ENCODE measurements around the gene VIT.
"Not testable (repeated sequence)": the region's sequence is repeated elsewhere in the genome, so short reads cannot be mapped to it uniquely, and the experiment has no call there.

The VIT gene

DNA sequence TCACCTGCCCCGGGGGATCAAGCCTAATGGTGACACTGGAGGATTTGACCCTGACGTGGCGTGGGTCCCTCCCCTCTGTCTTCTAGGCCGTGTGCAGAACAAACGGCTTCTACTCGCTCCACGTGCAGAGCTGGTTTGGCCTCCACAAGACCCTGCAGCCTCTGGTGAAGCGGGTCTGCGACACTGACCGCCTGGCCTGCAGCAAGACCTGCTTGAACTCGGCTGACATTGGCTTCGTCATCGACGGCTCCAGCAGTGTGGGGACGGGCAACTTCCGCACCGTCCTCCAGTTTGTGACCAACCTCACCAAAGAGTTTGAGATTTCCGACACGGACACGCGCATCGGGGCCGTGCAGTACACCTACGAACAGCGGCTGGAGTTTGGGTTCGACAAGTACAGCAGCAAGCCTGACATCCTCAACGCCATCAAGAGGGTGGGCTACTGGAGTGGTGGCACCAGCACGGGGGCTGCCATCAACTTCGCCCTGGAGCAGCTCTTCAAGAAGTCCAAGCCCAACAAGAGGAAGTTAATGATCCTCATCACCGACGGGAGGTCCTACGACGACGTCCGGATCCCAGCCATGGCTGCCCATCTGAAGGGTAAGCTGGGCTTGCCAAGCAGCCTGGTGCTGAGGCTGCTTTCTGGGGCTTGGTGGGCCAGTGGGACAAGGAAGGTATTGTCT lies 112.0 kb downstream of the VIT start:
- no peak for DNase-seq

DNA sequence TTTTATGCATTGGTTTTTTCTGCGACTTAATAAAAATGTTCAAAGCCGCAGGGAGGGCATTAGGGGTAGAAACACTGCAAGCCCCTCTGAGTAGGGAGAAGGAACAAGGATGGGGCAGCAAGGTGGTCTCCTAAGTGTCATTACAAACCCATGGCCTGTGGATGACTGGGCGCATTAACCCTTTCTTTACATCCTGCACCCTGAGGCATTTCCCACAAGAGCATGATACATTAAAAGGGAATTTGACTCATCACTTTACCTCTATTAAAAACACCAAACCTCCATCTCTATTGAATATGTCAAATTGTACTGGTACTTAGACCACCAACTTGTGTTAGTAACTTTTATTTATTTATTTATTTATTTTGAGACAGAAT lies 112.5 kb downstream of the VIT start:
- no peak for DNase-seq

DNA sequence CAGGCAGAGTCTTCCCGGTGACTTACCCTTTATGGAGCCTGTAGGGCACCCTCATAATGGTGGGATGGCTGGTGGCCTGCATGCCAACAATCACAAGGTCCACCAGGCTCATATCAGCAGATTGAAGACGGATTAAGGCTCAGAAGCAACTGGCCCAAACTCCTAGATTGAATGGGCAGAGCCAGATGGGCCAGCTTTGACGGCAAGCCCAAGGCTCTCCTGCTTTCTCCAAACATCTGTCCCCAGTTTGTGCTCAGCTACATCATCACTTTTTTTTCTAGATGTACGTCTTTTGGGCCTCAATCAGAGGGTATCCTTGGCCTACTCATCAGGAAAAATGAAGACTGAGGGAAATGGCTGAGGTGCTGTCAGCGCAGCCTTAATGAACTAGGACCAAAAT lies 114.6 kb downstream of the VIT start:
- no peak for DNase-seq

DNA sequence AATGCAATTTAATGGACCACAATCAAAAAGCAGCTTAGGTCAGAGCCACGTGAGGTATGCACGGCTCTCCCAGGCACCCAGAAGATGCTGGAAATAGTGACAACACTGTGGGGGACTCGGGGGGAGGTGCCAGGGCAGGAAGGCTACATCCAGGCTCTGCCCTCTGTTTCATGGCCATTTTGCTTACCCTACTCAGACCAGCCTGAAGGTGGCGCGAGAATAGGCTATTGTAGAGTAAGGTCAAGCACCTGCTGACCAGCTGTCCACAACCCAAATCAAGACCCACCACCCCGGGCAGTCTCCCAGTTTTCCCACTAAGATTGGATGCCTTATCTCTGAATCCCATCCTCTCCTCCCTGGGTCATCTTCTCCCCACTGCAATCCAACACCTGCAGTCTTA lies 115.7 kb downstream of the VIT start:
- DNase-seq, result no peak

DNA sequence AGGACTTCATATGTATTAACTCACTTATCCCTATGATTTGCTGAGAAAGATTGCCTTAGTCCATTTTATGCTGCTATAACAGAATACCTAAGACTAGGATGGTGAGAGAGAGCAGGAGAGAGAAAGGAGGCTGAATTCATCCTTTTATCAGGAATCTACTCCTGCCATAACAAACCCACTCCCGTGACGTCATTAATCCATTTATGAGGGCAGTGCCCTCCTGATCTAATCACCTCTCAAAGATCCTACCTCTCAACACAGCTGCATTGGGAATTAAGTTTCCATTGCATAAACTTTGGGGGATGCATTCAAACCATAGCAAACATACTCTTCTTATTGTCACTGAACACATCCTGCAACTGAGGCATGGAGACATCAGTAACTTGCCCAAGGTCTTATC lies 122.0 kb downstream of the VIT start:
- no peak for DNase-seq

DNA sequence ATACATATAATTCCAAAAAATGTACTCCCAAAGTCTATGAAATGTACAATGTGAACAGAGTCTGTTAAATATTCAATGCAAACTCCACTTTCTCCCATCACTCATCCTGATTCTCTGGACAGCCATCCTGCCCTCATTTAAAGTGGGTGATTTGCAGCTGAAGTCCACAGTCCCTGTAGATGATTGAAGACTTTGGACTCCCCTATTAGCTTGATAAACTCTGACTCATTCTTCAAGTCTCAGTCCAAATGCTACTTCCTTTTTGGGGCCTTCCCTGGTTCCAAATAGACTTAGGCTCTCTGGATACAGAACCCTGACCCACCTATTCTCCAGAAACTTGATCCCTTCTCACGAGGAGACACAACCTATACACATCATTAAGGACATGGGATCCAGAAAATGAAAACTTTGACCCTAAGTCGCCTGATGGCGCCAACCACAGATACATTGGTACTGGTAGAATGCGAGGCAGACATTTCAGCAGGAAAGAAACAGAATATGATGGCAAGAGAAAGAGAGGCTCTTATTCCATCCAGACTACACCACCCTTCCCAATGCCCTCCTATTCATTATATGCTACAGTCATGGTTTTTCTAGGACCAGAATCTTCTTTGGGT lies 122.7 kb downstream of the VIT start:
- no peak for DNase-seq

DNA sequence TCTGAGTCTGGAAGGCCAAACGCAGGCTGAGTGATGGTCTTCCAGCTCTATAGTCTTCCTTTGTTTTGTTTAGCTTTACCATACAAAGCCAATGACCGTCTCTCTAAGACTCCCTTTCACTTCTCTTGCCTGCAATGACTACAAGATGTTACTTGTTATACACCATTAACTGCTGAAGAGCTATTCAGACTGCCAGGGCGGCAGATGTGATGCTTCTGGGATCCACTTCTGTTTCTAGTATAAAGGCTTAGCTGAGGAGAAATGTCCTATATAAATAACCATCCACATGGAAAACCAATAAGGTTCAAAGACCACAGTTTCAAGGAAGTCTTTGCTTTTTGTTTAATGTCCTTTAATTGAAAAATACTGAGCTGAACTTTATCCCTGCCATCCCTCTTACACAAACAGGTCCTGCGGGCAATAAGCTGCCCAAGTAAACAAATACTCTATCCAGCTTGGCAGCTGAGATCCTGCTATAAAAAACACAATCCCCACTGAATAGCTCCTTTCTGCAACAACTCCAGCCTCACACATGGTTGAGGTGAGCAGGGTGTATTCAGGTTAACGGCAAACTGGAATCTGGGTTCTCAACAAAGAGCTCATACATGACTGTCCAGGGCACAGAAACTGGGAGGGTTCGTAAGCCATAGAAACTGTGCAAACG lies 124.6 kb downstream of the VIT start:
- DNase-seq, result peak; percentile 87

DNA sequence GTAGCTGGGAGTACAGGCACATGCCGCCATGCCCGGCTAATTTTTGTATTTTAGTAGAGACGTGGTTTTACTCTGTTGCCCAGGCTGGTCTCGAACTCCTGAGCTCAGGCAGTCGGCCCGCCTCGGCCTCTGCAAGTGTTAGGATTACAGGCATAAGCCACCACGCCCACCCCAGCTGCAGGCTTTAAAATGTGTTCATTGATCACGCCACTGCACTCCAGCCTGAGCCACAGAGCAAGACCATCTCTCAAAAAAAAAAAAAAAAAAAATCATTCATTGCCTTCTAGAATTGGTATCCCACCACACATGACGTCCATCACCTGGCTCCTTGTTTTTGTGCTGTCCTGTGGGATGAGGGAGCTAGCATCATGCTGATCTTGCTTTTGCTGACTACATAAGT lies 127.4 kb downstream of the VIT start:
- DNase-seq, result no peak

DNA sequence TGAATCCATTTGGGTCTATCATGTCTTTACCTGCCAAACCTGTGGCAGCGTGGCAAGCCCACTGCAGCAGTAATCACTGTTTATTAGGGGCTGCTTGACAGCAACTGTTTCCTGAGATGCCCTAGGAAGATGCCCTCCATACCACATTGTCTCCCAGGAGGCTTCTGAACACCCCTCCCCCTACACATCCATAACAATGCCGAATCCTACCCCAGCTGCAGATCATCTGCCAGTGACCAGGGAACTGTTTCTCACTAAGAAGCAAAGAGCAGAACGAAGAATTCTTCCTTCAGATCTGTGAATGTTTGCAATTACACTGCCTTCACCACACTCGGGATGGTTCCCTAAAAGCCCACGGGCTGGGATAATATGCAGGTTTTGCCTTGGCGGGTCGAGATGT lies 127.8 kb downstream of the VIT start:
- DNase-seq, result no peak

DNA sequence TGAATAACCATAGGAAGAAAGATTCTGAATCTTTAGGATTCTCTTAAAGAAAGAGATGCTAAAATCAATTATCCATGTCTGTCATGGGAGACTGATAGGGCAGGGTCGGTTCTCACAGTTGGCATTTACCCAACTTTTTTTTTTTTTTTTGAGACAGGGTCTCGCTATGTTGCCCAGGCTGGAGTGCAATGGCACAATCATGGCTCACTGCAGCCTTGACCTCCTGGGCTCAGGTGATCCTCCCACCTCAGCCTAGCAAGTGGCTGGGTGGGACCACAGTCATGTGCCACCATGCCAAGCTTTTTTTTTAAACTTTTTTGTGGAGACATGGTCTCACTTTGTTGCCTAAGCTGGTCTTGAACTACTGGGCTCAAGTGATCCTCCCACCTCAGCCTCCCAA lies 128.2 kb downstream of the VIT start:
- DNase-seq, result not testable (repeated sequence)

DNA sequence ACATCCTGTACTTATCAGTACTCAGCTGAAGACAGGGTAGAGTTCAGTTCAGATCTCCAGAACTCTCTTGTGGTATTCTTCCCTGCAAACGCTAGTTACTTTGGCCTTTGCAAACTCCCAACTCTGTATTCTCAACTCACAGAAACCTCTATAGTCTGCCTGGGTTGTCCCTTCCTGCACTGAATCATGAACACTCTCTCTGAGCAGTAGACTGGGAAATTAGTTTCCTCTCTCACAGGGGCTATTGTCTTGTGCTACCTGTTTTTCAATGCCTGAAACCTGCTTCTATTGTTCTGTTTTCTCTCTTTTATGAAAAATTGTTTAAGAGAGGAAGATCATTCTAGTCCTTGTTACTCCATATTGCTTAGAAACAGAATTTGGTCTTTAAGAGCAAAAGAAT lies 134.7 kb downstream of the VIT start:
- no peak for DNase-seq

DNA sequence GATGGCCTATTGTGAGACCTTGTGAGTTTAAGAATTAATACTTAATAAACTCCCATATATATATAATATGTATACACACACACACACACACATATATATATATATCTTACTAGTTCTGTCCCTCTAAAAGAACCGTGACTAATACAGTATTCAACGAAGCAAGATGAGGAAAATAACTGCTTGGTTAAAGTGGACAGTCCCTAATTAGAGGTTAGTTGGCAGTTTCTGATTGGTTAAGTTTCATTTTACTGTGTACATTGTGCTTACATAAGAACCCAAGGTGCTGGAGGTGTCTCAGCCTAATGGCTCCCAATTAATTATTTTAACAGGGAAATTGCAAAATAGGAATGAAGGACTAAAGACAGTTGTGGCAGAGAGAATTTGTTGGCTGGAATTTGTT lies 137.7 kb downstream of the VIT start:
- DNase-seq, result no peak

DNA sequence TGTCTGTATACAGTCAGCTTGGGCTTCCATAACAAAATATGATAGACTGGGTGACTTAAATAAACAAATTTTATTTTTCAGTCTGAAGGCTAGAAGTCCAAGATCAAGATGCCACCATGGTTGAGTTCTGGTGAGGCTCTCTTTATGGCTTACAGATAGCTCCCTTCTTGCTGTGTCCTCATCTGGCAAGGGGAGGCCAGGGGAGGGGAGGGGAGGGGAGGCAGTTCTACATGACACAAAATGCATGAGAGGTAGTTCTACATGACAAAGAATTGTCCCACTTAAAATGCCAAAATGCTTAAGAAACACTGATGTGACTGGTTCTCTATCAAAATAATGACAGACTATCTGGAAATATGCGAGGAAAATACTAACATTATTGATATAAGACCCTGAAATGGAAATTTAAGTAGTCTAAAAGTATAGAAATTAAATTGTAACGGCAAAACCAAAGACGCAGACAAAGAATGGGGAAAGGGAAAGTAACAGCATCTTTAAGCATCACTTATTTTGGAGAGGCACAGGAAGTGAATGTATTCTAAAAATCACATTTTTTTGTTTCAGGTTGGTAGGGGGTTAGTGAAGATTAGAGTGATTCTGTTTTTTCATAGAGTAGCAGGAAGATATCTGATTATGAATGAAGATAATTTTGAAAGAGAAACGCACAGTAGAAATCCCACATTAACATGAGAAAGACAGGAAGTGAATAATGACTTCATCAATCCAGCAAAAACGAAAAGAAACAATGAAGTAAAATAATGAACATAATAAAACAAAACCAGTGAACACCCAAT lies 138.4 kb downstream of the VIT start:
- no peak for DNase-seq

DNA sequence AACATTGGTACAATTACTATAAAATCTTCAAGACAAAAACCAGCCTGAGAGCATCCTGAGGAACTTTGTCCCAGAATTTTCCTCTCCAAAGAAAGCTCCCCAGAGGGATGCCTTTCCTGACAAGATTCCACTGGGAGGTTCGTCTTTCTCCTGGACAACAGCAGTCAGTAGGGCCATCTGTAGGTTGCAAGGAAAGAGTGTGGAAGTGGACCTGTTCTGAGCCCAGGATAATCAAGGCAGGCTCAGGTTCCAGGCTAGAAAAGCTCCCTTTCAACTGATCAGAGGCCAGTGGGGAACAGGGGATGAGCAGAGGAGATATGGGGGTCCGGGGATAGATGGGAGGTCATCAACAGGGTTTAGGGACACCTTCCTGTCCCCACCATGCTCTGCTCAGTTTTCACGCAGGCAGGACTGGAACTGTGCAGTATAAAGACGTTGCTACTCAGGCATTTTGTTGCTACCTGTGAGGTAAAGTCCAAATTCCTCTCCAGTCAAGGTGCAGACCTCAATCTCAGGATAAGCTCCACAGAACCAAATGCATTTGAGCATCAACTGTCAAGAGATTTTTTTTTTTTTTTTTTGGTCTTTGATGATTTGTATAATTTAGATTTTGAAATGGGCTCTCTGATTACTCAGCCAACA lies 143.6 kb downstream of the VIT start:
- no peak for DNase-seq

DNA sequence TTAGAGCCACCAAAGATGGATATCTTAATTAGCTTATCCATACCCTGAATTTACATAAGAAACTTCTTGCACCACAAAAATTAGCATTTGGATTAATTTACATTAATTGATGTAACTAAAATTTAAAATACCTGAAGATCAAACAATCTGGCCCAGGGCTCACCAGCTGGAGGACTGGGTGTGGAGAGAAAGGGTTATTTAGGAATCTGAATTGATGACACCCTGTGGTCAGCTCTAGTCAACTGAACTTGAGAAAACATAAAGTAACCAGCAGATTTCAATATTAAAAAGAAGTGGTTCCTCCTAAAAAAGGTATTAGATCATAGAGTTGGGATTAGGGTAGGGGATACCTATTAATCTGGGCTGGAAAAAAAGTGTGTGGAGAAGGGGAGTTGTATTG lies 147.3 kb downstream of the VIT start:
- no peak for DNase-seq

DNA sequence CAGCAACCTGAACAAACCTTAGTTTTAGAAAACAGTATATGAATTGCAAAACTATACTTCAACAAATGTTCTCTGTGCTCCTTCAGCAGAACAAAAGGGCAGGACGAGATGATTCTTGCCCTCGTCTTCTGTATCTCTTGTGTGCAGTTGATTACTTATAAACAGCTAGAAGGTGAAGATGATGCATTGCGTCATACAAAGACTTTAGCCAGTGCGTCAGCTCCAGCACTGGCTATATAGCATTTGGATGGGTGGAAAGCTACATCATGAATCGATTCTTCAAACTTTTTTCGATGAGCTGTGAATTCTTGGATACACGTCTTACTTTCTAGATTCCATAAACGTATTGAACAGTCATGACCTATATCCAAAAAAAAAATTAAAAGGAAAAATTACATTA lies 152.8 kb downstream of the VIT start:
- DNase-seq, result no peak

DNA sequence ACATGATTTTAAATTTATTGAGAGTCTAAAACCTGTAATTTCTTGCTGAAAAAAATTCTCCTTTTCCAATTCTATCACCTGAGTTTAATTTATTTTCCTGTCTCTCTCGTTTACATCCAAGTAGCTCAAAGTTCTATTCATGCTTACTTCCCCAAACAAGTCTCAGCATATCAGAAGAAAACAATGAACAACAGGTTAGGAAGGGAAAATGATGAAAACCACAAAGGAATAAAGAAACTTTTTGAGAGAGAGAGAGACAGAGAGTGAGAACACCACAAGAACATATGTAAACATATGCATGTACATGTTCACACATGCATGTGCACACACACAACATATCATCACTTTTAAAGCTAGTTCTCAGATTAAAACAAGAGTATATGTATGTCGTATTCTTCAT lies 157.7 kb downstream of the VIT start:
- no peak for DNase-seq

DNA sequence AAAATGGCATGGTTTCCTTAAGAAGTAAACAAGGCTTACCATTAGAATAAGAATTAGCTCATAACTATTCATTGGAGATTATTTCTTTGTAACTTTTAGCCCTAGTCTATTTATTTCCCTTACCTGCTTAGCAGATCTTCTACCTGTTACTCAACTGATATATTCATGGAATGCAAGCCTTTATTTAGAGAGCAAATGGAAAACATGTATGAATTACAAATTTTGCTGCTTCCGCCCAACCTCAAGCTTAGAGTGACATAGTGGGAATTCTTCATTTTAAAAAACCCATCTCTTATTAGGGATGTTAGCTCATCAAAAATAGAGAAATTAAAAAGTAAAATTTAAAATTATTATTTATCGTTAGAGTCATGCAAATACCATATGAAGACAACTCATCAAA lies 158.9 kb downstream of the VIT start:
- no peak for DNase-seq

DNA sequence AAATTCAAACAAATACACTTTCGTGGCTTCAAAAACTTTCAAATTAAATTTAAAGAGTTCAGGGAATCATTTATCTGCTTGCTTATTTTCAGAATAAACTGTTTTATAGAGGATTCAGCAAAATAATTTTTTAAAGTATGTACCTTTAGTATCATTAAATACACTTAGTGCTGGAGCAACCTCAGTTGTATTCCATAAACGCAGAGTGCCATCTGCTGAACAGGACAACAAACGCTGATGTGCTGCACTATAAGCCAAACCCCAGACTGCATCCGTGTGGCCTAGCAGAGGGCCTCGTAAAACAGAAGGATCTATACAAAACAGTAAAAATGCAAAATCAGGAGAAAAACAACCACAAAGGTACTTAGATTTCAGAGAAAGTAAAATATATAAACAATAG lies 161.2 kb downstream of the VIT start:
- no peak for DNase-seq

DNA sequence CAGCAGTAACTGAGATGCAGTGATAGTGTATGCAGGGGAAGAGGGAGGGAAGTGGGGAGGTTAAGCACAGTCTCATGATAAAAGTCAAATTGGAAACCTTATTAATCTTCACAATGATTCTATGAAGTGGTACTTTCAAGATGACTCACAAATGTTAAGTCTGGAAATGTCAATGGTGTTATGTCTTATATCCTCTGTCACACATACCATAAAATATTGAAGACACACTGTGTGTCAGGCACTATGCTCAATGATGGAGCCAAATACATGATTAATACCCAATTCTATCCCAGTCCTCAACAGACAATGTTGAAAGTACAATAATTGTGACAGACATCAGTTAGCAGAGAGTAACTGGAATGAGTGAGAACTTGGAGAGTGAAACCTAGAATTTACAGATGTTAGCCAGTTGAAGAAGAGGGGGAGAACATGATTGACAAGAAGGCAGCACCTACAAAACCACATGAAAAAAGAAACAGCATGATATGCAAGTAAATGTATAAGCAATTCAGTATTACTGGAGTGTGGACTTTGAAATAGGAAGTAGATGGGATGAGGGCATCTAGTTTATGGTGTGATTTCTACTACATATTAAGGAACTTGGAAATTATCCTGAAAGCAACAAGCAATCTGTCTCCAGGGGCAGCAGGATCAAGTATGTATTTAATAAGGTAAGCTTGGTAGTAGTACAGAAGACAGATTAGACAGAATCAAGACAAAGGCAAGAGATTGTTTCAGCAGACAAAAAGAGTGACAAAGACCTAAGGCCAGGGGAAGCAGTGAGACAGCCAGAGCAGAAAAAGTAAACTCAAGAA lies 162.3 kb downstream of the VIT start:
- no peak for DNase-seq

DNA sequence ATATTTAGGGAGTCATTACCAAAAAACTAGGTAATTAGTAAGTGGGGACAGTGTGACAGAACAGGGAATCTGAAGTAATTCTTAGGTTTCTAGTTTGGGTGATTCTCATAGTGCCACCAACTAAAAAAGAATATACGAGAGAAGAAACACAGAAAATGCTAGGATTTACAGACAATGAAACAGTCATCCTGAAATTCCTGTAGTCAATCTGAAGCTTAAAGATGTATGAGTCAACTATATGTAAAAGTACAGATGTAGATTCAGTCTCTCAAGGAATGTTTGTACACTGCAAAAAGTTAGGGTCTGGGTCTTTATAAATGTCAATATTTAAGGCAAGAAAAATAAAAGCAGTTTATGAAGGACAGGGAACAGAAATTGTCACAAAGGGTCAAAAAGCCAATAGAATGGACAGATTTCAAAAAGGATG lies 162.9 kb downstream of the VIT start:
- no peak for DNase-seq

DNA sequence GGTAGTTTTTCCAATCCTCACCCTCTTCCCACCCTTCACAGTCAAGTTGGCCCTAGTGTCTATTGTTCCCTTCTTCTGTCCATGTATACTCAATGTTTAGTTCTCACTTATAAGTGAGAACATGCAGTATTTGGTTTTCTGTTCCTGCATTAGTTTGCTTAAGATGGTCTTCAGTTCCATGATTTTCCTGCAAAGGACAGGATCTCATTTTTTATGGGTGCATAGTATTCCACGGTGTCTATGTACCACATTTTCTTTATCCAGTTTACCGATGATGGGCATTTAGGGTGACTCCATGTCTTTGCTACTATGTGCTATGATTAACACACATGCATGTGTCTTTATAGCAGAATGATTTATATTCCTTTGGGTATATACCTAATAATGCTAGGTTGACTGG lies 165.4 kb downstream of the VIT start:
- DNase-seq, result no peak

Measured in NCI-H345 (cell line).